ENCODE results near the gene TSPAN15.

TSPAN15 gene

GRCh38 chr10:69474742-69475432, 23.6 kb downstream of the TSPAN15 start:
- Histone ChIP-seq H2AFZ (no peak overlapping the region), H3K79me2 (no peaks in the 10 kb centered on the region), H3K36me3 (ENCODE audit: control insufficient read depth, insufficient read depth, low read length) (no peaks in the 10 kb centered on the region), H3K9ac (no peak overlapping the region), H3K27me3 (ENCODE audit: control insufficient read depth, insufficient read depth, low read length) (no peaks in the 10 kb centered on the region), H3K4me1 (no peaks in the 10 kb centered on the region), H3K4me2 (ENCODE audit: low read length) (no peak overlapping the region), H3K9me3 (ENCODE audit: control insufficient read depth, low read length) (no peaks in the 10 kb centered on the region), H3K4me3 (ENCODE audit: low read depth, low read length) (no peak overlapping the region), H3K27ac (no peak overlapping the region)
- no peak for TF ChIP-seq CTCF (IDR thresholded peaks at IDR 0.05)

GRCh38 chr10:69475433-69475830, 24.2 kb downstream of the TSPAN15 start:
- Histone ChIP-seq H3K27me3 (ENCODE audit: control insufficient read depth, insufficient read depth, low read length) (no peaks in the 10 kb centered on the region), H3K4me2 (ENCODE audit: low read length) (no peak overlapping the region), H3K4me1 (no peaks in the 10 kb centered on the region), H3K27ac (no peak overlapping the region), H3K4me3 (ENCODE audit: low read depth, low read length) (no peak overlapping the region), H3K79me2 (no peaks in the 10 kb centered on the region), H3K36me3 (ENCODE audit: control insufficient read depth, insufficient read depth, low read length) (no peaks in the 10 kb centered on the region), H3K9me3 (ENCODE audit: control insufficient read depth, low read length) (no peaks in the 10 kb centered on the region), H3K9ac (no peak overlapping the region), H2AFZ (no peak overlapping the region)
- TF ChIP-seq CTCF (IDR thresholded peaks at IDR 0.05): no peak

DNA sequence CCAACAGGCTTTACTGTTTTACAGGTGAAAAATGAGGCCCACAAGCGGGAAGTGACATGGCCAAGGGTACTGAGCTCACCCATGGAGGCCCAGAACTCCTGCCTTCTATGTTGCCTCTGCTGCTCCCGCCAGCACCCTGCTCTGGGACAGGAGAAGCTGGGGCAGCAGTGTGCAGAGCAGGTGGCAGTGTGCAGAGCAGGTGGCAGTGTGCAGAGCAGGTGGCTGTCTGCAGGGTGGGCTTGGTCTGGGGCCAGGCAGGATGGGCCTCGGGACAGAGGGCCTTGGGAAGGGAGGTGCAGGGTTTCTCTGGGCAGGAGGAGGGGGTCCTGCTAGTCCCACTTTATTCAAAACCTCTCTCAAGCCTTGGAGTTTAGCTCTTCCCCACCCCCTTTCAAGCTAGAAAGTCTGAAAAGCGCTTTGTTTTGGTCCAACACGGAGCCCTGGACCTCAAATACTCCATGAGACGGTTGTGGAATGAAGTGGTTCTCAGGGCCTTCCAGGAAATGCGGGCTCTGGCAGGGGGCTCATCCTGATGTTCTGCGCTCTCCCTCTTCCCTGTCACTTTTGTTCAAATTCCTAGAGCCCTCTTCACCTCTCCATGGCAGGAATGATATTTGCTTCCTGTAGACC, 26.8 kb downstream of the TSPAN15 start:
- no peak for TF ChIP-seq CTCF (IDR thresholded peaks at IDR 0.05)
- Histone ChIP-seq H3K27me3 (ENCODE audit: control insufficient read depth, insufficient read depth, low read length) (no peaks in the 10 kb centered on the region), H3K4me3 (ENCODE audit: low read depth, low read length) (no peak overlapping the region), H2AFZ (no peak overlapping the region), H3K4me2 (ENCODE audit: low read length) (no peak overlapping the region), H3K9ac (no peak overlapping the region), H3K27ac (no peak overlapping the region), H3K36me3 (ENCODE audit: control insufficient read depth, insufficient read depth, low read length) (no peaks in the 10 kb centered on the region), H3K79me2 (no peaks in the 10 kb centered on the region), H3K4me1 (no peaks in the 10 kb centered on the region), H3K9me3 (ENCODE audit: control insufficient read depth, low read length) (no peaks in the 10 kb centered on the region)

- Histone ChIP-seq H3K79me2 (no peaks in the 10 kb centered on the region), H3K4me1 (no peaks in the 10 kb centered on the region), H3K27ac (peak overlapping the region; percentile 77), H3K4me3 (ENCODE audit: low read depth, low read length) (no peak overlapping the region), H3K9ac (no peak overlapping the region), H3K9me3 (ENCODE audit: control insufficient read depth, low read length) (no peaks in the 10 kb centered on the region), H3K4me2 (ENCODE audit: low read length) (no peak overlapping the region), H3K36me3 (ENCODE audit: control insufficient read depth, insufficient read depth, low read length) (no peaks in the 10 kb centered on the region), H3K27me3 (ENCODE audit: control insufficient read depth, insufficient read depth, low read length) (no peaks in the 10 kb centered on the region), H2AFZ (no peak overlapping the region)
- no peak for TF ChIP-seq CTCF (IDR thresholded peaks at IDR 0.05)
Observed at GRCh38 chr10:69479240-69480067, 28.2 kb downstream of the TSPAN15 start.

Measured in parathyroid adenoma (tissue), 2 donors.